NCI-H510A treated with DMSO at 0.1 percent for 48 hours (cell line): ENCODE results near the gene EDN2.

Experiments used
- DNase-seq: peaks from one replicate; lab custom pipeline; 2025; lab: John Stamatoyannopoulos, UW

EDN2 gene

GRCh38 chr1:41517062-41517438 is 32.6 kb upstream of the EDN2 start:
- no peak for DNase-seq

GRCh38 chr1:41516168-41517061 is 31.9 kb upstream of the EDN2 start:
- DNase-seq = peak; percentile 100

- no peak for DNase-seq
These were observed 31.3 kb upstream of the EDN2 start for GRCh38 chr1:41515778-41516167.

GRCh38 chr1:41515131-41515678 is 30.7 kb upstream of the EDN2 start:
- peak; percentile 79 for DNase-seq

GRCh38 chr1:41514381-41514780 is 29.9 kb upstream of the EDN2 start:
- DNase-seq = no peak

- DNase-seq = no peak
These were observed 28.9 kb upstream of the EDN2 start for GRCh38 chr1:41513383-41513735.

GRCh38 chr1:41512701-41513382 is 28.4 kb upstream of the EDN2 start:
- no peak for DNase-seq

- DNase-seq = no peak
These were observed 26.7 kb upstream of the EDN2 start for GRCh38 chr1:41511239-41511540.

GRCh38 chr1:41510531-41511238 is 26.2 kb upstream of the EDN2 start:
- no peak for DNase-seq

- no peak for DNase-seq
These were observed 24.8 kb upstream of the EDN2 start for GRCh38 chr1:41509270-41509671.

GRCh38 chr1:41508290-41508689 is 23.8 kb upstream of the EDN2 start:
- no peak for DNase-seq

- no peak for DNase-seq
These were observed 23.4 kb upstream of the EDN2 start for GRCh38 chr1:41507836-41508235.

- no peak for DNase-seq
These were observed 22.7 kb upstream of the EDN2 start for GRCh38 chr1:41507110-41507720.

GRCh38 chr1:41504114-41505035 is 19.9 kb upstream of the EDN2 start:
- DNase-seq = peak; percentile 100

GRCh38 chr1:41503538-41504113 is 19.1 kb upstream of the EDN2 start:
- no peak for DNase-seq

- no peak for DNase-seq
These were observed 18.4 kb upstream of the EDN2 start for GRCh38 chr1:41502912-41503311.

GRCh38 chr1:41501581-41501980 is 17.1 kb upstream of the EDN2 start:
- peak; percentile 100 for DNase-seq

GRCh38 chr1:41500781-41501518 is 16.5 kb upstream of the EDN2 start:
- DNase-seq = peak; percentile 93

- DNase-seq = peak; percentile 98
These were observed 15.9 kb upstream of the EDN2 start for GRCh38 chr1:41500378-41500777.

- no peak for DNase-seq
These were observed 15.1 kb upstream of the EDN2 start for GRCh38 chr1:41499591-41499990.
